ENCODE results near the gene BICD2. TPM values are rescaled to one million over a fixed set of nuclear protein-coding genes. Genes with fewer than 3 reads are reported as not detected.

Gene BICD2
- total RNA-seq, 1 donor from 2014 or later = 43.7 TPM

GRCh38 chr9:92754091-92754745, 10.4 kb downstream of the BICD2 start:
- Mint-ChIP-seq H3K4me3 (ENCODE audit: unreplicated experiment) (no peak overlapping the region), H3K36me3 (ENCODE audit: unreplicated experiment) (peaks cover 4% of the 10 kb centered on the region), H3K4me1 (ENCODE audit: low read depth, unreplicated experiment) (peaks cover 32% of the 10 kb centered on the region), H3K9me3 (ENCODE audit: unreplicated experiment) (peaks cover 15% of the 10 kb centered on the region), H3K27ac (ENCODE audit: unreplicated experiment) (no peak overlapping the region), H3K27me3 (ENCODE audit: unreplicated experiment) (peaks cover 5% of the 10 kb centered on the region)
- no peak for DNase-seq
- no peak for TF ChIP-seq CTCF (IDR thresholded peaks at IDR 0.05; ENCODE audit: partially characterized antibody, unreplicated experiment)

- Mint-ChIP-seq H3K4me1 (ENCODE audit: low read depth, unreplicated experiment) (peaks cover 34% of the 10 kb centered on the region), H3K4me3 (ENCODE audit: unreplicated experiment) (no peak overlapping the region), H3K27ac (ENCODE audit: unreplicated experiment) (no peak overlapping the region), H3K27me3 (ENCODE audit: unreplicated experiment) (peaks cover 5% of the 10 kb centered on the region), H3K36me3 (ENCODE audit: unreplicated experiment) (peaks cover 4% of the 10 kb centered on the region), H3K9me3 (ENCODE audit: unreplicated experiment) (peaks cover 18% of the 10 kb centered on the region)
- no peak for DNase-seq
- no peak for TF ChIP-seq CTCF (IDR thresholded peaks at IDR 0.05; ENCODE audit: partially characterized antibody, unreplicated experiment)
Measured at GRCh38 chr9:92752812-92753404, 11.7 kb downstream of the BICD2 start.

GRCh38 chr9:92749934-92750315, 14.7 kb downstream of the BICD2 start:
- H3K9me3 Mint-ChIP-seq (ENCODE audit: unreplicated experiment) = peaks cover 20% of the 10 kb centered on the region
- H3K27ac Mint-ChIP-seq (ENCODE audit: unreplicated experiment) = peak overlapping the region; percentile 90

GRCh38 chr9:92749071-92749933, 15.3 kb downstream of the BICD2 start:
- H3K27me3 Mint-ChIP-seq (ENCODE audit: unreplicated experiment) = peaks cover 10% of the 10 kb centered on the region
- H3K9me3 Mint-ChIP-seq (ENCODE audit: unreplicated experiment) = peaks cover 20% of the 10 kb centered on the region
- H3K4me3 Mint-ChIP-seq (ENCODE audit: unreplicated experiment) = peak overlapping the region; percentile 49
- peak overlapping the region; percentile 90 for H3K27ac Mint-ChIP-seq (ENCODE audit: unreplicated experiment)
- peaks cover 49% of the 10 kb centered on the region for H3K4me1 Mint-ChIP-seq (ENCODE audit: low read depth, unreplicated experiment)
- peaks cover 4% of the 10 kb centered on the region for H3K36me3 Mint-ChIP-seq (ENCODE audit: unreplicated experiment)
- peak; percentile 18 for TF ChIP-seq CTCF (IDR thresholded peaks at IDR 0.05; ENCODE audit: partially characterized antibody, unreplicated experiment)
- peak; percentile 63 for DNase-seq

More at GRCh38 chr9:92749934-92750315, 14.7 kb downstream of the BICD2 start:
- DNase-seq = no peak
- Mint-ChIP-seq H3K27me3 (ENCODE audit: unreplicated experiment) (peaks cover 10% of the 10 kb centered on the region), H3K4me3 (ENCODE audit: unreplicated experiment) (peak overlapping the region; percentile 49), H3K4me1 (ENCODE audit: low read depth, unreplicated experiment) (peaks cover 50% of the 10 kb centered on the region), H3K36me3 (ENCODE audit: unreplicated experiment) (peaks cover 4% of the 10 kb centered on the region)
- TF ChIP-seq CTCF (IDR thresholded peaks at IDR 0.05; ENCODE audit: partially characterized antibody, unreplicated experiment) = no peak

Measured in glutamatergic neuron (in vitro differentiated cells).